ENCODE data around the gene PTMS.

Gene PTMS

GRCh38 chr12:6817662-6818157 lies 51.5 kb downstream of the PTMS start:
- Histone ChIP-seq H3K9ac (ENCODE audit: low read length) (no peak overlapping the region), H3K4me2 (ENCODE audit: low read length) (no peak overlapping the region), H3K4me1 (ENCODE audit: low read length) (peaks cover 13% of the 10 kb centered on the region), H2AFZ (ENCODE audit: low read depth, low read length) (no peak overlapping the region), H4K20me1 (ENCODE audit: insufficient read depth, low read length) (no peaks in the 10 kb centered on the region), H3K4me3 (ENCODE audit: low read length) (no peak overlapping the region), H3K27me3 (ENCODE audit: low read depth, low read length) (peaks cover 43% of the 10 kb centered on the region), H3K27ac (ENCODE audit: low read length) (no peak overlapping the region), H3K36me3 (replicated peaks; ENCODE audit: low read depth, low read length) (no peaks in the 10 kb centered on the region), H3K79me2 (ENCODE audit: low read length) (no peaks in the 10 kb centered on the region), H3K9me3 (ENCODE audit: insufficient read depth, low read length) (no peaks in the 10 kb centered on the region)
- TF ChIP-seq CTCF (IDR thresholded peaks at IDR 0.05; ENCODE audit: low read depth, low read length) (no peak), EZH2phosphoT487 (IDR thresholded peaks at IDR 0.05; ENCODE audit: low read depth) (no peak)

GRCh38 chr12:6818222-6818621 lies 52.1 kb downstream of the PTMS start:
- TF ChIP-seq CTCF (IDR thresholded peaks at IDR 0.05; ENCODE audit: low read depth, low read length) (no peak), EZH2phosphoT487 (IDR thresholded peaks at IDR 0.05; ENCODE audit: low read depth) (no peak)
- peaks cover 47% of the 10 kb centered on the region for H3K27me3 ChIP-seq (ENCODE audit: low read depth, low read length)
- no peaks in the 10 kb centered on the region for H3K79me2 ChIP-seq (ENCODE audit: low read length)
- H3K9me3 ChIP-seq (ENCODE audit: insufficient read depth, low read length): no peaks in the 10 kb centered on the region
- peaks cover 7% of the 10 kb centered on the region for H3K4me1 ChIP-seq (ENCODE audit: low read length)
- no peaks in the 10 kb centered on the region for H4K20me1 ChIP-seq (ENCODE audit: insufficient read depth, low read length)
- no peaks in the 10 kb centered on the region for H3K36me3 ChIP-seq (replicated peaks; ENCODE audit: low read depth, low read length)
- no peak overlapping the region for H2AFZ ChIP-seq (ENCODE audit: low read depth, low read length)
- no peak overlapping the region for H3K4me3 ChIP-seq (ENCODE audit: low read length)
- H3K9ac ChIP-seq (ENCODE audit: low read length): no peak overlapping the region
- H3K27ac ChIP-seq (ENCODE audit: low read length): no peak overlapping the region
- H3K4me2 ChIP-seq (ENCODE audit: low read length): no peak overlapping the region

GRCh38 chr12:6818645-6819044 lies 52.5 kb downstream of the PTMS start:
- Histone ChIP-seq H3K4me1 (ENCODE audit: low read length) (peaks cover 6% of the 10 kb centered on the region), H3K4me2 (ENCODE audit: low read length) (no peak overlapping the region), H4K20me1 (ENCODE audit: insufficient read depth, low read length) (no peaks in the 10 kb centered on the region), H3K9me3 (ENCODE audit: insufficient read depth, low read length) (no peaks in the 10 kb centered on the region), H3K4me3 (ENCODE audit: low read length) (no peak overlapping the region), H3K27me3 (ENCODE audit: low read depth, low read length) (peaks cover 47% of the 10 kb centered on the region), H3K36me3 (replicated peaks; ENCODE audit: low read depth, low read length) (no peaks in the 10 kb centered on the region), H3K27ac (ENCODE audit: low read length) (no peak overlapping the region), H2AFZ (ENCODE audit: low read depth, low read length) (no peak overlapping the region), H3K79me2 (ENCODE audit: low read length) (no peaks in the 10 kb centered on the region), H3K9ac (ENCODE audit: low read length) (no peak overlapping the region)
- no peak for TF ChIP-seq EZH2phosphoT487 (IDR thresholded peaks at IDR 0.05; ENCODE audit: low read depth)
- TF ChIP-seq CTCF (IDR thresholded peaks at IDR 0.05; ENCODE audit: low read depth, low read length): no peak

- Histone ChIP-seq H2AFZ (ENCODE audit: low read depth, low read length) (no peak overlapping the region), H3K9me3 (ENCODE audit: insufficient read depth, low read length) (no peaks in the 10 kb centered on the region), H3K4me2 (ENCODE audit: low read length) (no peak overlapping the region), H3K27me3 (ENCODE audit: low read depth, low read length) (peaks cover 43% of the 10 kb centered on the region), H3K9ac (ENCODE audit: low read length) (no peak overlapping the region), H4K20me1 (ENCODE audit: insufficient read depth, low read length) (no peaks in the 10 kb centered on the region), H3K36me3 (replicated peaks; ENCODE audit: low read depth, low read length) (no peaks in the 10 kb centered on the region), H3K4me1 (ENCODE audit: low read length) (peaks cover 6% of the 10 kb centered on the region), H3K79me2 (ENCODE audit: low read length) (no peaks in the 10 kb centered on the region), H3K4me3 (ENCODE audit: low read length) (no peak overlapping the region), H3K27ac (ENCODE audit: low read length) (no peak overlapping the region)
- TF ChIP-seq EZH2phosphoT487 (IDR thresholded peaks at IDR 0.05; ENCODE audit: low read depth): no peak
- no peak for TF ChIP-seq CTCF (IDR thresholded peaks at IDR 0.05; ENCODE audit: low read depth, low read length)
These were observed 53.2 kb downstream of the PTMS start for GRCh38 chr12:6819106-6820030.
